PC-3 (cell line): ENCODE measurements around the gene HOXC12.

Experiments used
- EZH2 ChIP-seq: fragments of 300-600 bp; sonication (generic); IDR thresholded peaks from one replicate; pipeline ENCODE4 v1.6.1; 2017; ENCODE audit warnings: antibody characterized with exemption, mild to moderate bottlenecking, low read length; ENCODE audit not compliant: unreplicated experiment
- EZH2phosphoT487 ChIP-seq: fragments of 300-600 bp; sonication (generic); IDR thresholded peaks from 2 replicates; pipeline ENCODE4 v1.6.1; 2018; ENCODE audit warnings: mild to moderate bottlenecking, antibody characterized with exemption, low read length, borderline replicate concordance
- TF ChIP-seq, protein P1 (sequence below): fragments of 300-600 bp; sonication (generic); conservative IDR thresholded peaks from 2 replicates; pipeline ENCODE4 v1.5.1; 2017; ENCODE audit warnings: antibody characterized with exemption, low read depth, mild to moderate bottlenecking, low read length

DNA sequence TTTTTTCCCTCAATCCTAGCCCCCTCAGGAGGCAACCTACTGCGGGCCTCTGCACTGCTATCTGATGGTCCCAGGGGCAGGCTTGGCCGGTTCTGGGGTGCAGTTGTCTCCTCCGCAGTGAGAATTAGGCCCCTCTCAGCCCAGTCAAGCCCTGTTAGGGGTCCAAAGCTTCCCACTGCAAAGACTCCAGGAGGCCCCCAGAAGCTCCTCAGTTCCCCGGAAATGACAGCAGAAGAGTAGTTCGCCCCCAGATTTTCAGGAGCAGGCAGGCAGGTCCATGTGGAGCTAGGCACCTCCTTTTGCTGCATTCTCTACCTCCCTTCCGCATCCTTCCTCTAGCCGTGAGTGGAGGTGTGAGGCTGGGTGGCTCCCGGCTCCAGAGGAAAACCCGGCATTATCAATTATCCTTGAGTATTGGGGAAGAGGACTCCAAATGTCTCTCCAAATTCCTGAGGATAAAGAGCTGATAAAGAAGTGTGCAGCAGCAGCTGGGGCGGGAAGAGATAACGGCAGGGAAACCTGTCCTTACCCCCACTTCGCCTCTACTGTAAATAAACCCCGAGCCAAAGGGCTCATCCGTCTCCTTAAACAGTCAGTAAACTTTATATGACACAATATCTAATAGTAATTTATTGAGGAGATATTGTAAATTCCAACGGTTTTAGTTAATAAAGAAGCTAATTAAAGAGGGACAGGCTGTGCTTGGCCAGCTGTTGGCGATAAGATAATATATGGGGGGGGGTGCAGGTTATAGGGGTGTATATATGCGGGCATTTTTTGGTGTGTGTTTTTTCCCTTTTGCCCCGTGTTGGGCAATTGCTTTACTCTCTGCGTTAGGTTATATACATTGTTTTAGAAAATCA is 641 bp upstream of the HOXC12 start:
- TF ChIP-seq, protein P1, sequence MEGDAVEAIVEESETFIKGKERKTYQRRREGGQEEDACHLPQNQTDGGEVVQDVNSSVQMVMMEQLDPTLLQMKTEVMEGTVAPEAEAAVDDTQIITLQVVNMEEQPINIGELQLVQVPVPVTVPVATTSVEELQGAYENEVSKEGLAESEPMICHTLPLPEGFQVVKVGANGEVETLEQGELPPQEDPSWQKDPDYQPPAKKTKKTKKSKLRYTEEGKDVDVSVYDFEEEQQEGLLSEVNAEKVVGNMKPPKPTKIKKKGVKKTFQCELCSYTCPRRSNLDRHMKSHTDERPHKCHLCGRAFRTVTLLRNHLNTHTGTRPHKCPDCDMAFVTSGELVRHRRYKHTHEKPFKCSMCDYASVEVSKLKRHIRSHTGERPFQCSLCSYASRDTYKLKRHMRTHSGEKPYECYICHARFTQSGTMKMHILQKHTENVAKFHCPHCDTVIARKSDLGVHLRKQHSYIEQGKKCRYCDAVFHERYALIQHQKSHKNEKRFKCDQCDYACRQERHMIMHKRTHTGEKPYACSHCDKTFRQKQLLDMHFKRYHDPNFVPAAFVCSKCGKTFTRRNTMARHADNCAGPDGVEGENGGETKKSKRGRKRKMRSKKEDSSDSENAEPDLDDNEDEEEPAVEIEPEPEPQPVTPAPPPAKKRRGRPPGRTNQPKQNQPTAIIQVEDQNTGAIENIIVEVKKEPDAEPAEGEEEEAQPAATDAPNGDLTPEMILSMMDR, result no peak
- TF ChIP-seq EZH2 (no peak), EZH2phosphoT487 (no peak)
